LNCAP (cell line): Measurements from ENCODE around the gene CD79B.

ENCODE experiments used
- CTCF ChIP-seq: fragments of 450-650 bp; IDR thresholded peaks from 2 replicates; pipeline ENCODE4 v1.5.1; 2017; ENCODE audit warnings: mild to moderate bottlenecking

CD79B gene

GRCh38 chr17:63942309-63942985 is 10.3 kb upstream of the CD79B start:
- no peak for TF ChIP-seq CTCF

- no peak for TF ChIP-seq CTCF
These were observed 9.6 kb upstream of the CD79B start for GRCh38 chr17:63941751-63942150.

GRCh38 chr17:63941162-63941561 is 9.0 kb upstream of the CD79B start:
- no peak for TF ChIP-seq CTCF

GRCh38 chr17:63940584-63940983 is 8.5 kb upstream of the CD79B start:
- TF ChIP-seq CTCF = no peak

GRCh38 chr17:63939884-63940283 is 7.8 kb upstream of the CD79B start:
- TF ChIP-seq CTCF = no peak

GRCh38 chr17:63939401-63939800 is 7.3 kb upstream of the CD79B start:
- TF ChIP-seq CTCF = no peak

GRCh38 chr17:63937920-63938319 is 5.8 kb upstream of the CD79B start:
- TF ChIP-seq CTCF = no peak

- no peak for TF ChIP-seq CTCF
These were observed 5.2 kb upstream of the CD79B start for GRCh38 chr17:63937319-63937718.
